ENCODE data around the gene APBB1IP. TPM values are rescaled to one million over a fixed set of nuclear protein-coding genes. Genes with fewer than 3 reads are reported as not detected.

The APBB1IP gene
- total RNA-seq, 2 donors from 2014 or later, result 1.4 to 3.1 TPM

- H3K4me3 ChIP-seq, result no peak overlapping the region
- no peak overlapping the region for H3K27ac ChIP-seq
- H3K9me3 ChIP-seq, result no peaks in the 10 kb centered on the region
- H3K4me1 ChIP-seq, result no peaks in the 10 kb centered on the region
- H3K27me3 ChIP-seq, result no peaks in the 10 kb centered on the region
- no peaks in the 10 kb centered on the region for H3K36me3 ChIP-seq
- DNase-seq (ENCODE audit: low spot score), result no peak
- no peak for TF ChIP-seq CTCF (IDR thresholded peaks at IDR 0.05)
Measured at GRCh38 chr10:26446258-26446657, 8.1 kb downstream of the APBB1IP start.

- DNase-seq (ENCODE audit: low spot score), result no peak
- no peak overlapping the region for H3K4me3 ChIP-seq
- no peak for TF ChIP-seq CTCF (IDR thresholded peaks at IDR 0.05)
- H3K27ac ChIP-seq, result no peak overlapping the region
- no peaks in the 10 kb centered on the region for H3K27me3 ChIP-seq
- no peaks in the 10 kb centered on the region for H3K4me1 ChIP-seq
- H3K9me3 ChIP-seq, result no peaks in the 10 kb centered on the region
- H3K36me3 ChIP-seq, result no peaks in the 10 kb centered on the region
Measured at GRCh38 chr10:26448292-26448691, 10.2 kb downstream of the APBB1IP start.

GRCh38 chr10:26448706-26449435 lies 10.7 kb downstream of the APBB1IP start:
- TF ChIP-seq CTCF (IDR thresholded peaks at IDR 0.05), result no peak
- Histone ChIP-seq H3K27me3 (no peaks in the 10 kb centered on the region), H3K9me3 (no peaks in the 10 kb centered on the region), H3K27ac (no peak overlapping the region), H3K4me1 (no peaks in the 10 kb centered on the region), H3K36me3 (no peaks in the 10 kb centered on the region), H3K4me3 (no peak overlapping the region)
- DNase-seq (ENCODE audit: low spot score), result no peak

- H3K27me3 ChIP-seq, result no peaks in the 10 kb centered on the region
- no peak for DNase-seq (ENCODE audit: low spot score)
- H3K4me3 ChIP-seq, result no peak overlapping the region
- no peaks in the 10 kb centered on the region for H3K4me1 ChIP-seq
- H3K36me3 ChIP-seq, result no peaks in the 10 kb centered on the region
- TF ChIP-seq CTCF (IDR thresholded peaks at IDR 0.05), result no peak
- H3K27ac ChIP-seq, result no peak overlapping the region
- H3K9me3 ChIP-seq, result no peaks in the 10 kb centered on the region
Measured at GRCh38 chr10:26449726-26450125, 11.6 kb downstream of the APBB1IP start.

GRCh38 chr10:26451903-26452302 lies 13.8 kb downstream of the APBB1IP start:
- Histone ChIP-seq H3K9me3 (no peaks in the 10 kb centered on the region), H3K36me3 (no peaks in the 10 kb centered on the region), H3K27ac (no peak overlapping the region), H3K4me1 (no peaks in the 10 kb centered on the region), H3K27me3 (no peaks in the 10 kb centered on the region), H3K4me3 (no peak overlapping the region)
- DNase-seq (ENCODE audit: low spot score), result no peak
- no peak for TF ChIP-seq CTCF (IDR thresholded peaks at IDR 0.05)

- no peaks in the 10 kb centered on the region for H3K9me3 ChIP-seq
- no peak overlapping the region for H3K27ac ChIP-seq
- TF ChIP-seq CTCF (IDR thresholded peaks at IDR 0.05), result no peak
- H3K27me3 ChIP-seq, result no peaks in the 10 kb centered on the region
- H3K36me3 ChIP-seq, result no peaks in the 10 kb centered on the region
- DNase-seq (ENCODE audit: low spot score), result no peak
- no peaks in the 10 kb centered on the region for H3K4me1 ChIP-seq
- no peak overlapping the region for H3K4me3 ChIP-seq
Measured at GRCh38 chr10:26453850-26454249, 15.7 kb downstream of the APBB1IP start.
